Measurements from ENCODE around the gene YAF2. TPM values are rescaled to one million over a fixed set of nuclear protein-coding genes. Genes with fewer than 3 reads are reported as not detected.

Gene YAF2
- total and polyA plus RNA-seq, 7 donors, result 8.6 to 52.8 (median 29.6) TPM

DNA sequence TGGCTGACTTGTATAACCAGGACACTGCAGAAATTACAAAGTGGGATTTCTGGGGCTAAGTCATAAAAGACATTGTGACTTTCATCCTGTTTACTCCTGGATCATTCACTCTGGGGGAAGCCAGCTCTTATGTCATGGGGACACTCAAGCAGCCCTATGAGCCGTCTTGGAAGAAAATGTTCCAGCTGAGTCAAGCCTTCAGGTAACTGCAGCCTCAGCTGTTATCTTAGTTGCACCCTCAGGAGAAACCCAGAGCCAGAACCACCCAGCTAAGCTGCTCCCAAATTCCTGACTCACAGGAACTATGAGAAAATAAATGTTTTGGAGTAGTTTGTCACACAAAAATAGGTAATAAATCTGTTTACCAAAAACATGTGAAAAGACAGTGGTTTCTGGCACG, 50.2 kb downstream of the YAF2 start:
- TF ChIP-seq, protein P1, sequence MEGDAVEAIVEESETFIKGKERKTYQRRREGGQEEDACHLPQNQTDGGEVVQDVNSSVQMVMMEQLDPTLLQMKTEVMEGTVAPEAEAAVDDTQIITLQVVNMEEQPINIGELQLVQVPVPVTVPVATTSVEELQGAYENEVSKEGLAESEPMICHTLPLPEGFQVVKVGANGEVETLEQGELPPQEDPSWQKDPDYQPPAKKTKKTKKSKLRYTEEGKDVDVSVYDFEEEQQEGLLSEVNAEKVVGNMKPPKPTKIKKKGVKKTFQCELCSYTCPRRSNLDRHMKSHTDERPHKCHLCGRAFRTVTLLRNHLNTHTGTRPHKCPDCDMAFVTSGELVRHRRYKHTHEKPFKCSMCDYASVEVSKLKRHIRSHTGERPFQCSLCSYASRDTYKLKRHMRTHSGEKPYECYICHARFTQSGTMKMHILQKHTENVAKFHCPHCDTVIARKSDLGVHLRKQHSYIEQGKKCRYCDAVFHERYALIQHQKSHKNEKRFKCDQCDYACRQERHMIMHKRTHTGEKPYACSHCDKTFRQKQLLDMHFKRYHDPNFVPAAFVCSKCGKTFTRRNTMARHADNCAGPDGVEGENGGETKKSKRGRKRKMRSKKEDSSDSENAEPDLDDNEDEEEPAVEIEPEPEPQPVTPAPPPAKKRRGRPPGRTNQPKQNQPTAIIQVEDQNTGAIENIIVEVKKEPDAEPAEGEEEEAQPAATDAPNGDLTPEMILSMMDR (IDR thresholded peaks at IDR 0.05), result no peak
- no peak for TF ChIP-seq POLR2AphosphoS5 (IDR thresholded peaks at IDR 0.05)
- TF ChIP-seq POLR2A (IDR thresholded peaks at IDR 0.05), result no peak
- TF ChIP-seq EP300 (IDR thresholded peaks at IDR 0.05), result no peak
- no peaks in the 10 kb centered on the region for H3K27me3 ChIP-seq
- H3K9me3 ChIP-seq, result no peaks in the 10 kb centered on the region
- peaks cover 0 to 9% (median 0%) of the 10 kb centered on the region in 4 donors for H3K36me3 ChIP-seq
- no peaks in the 10 kb centered on the region for H3K4me1 ChIP-seq
- H3K27ac ChIP-seq, result no peak overlapping the region
- 66 to 99% methylated on average over 2 of the region's 2 CpGs for WGBS, 2 donors
- DNase-seq, result no peak
- intact Hi-C loops (cut with DNase I), result no loop called here
- no peak overlapping the region for H3K4me3 ChIP-seq

DNA sequence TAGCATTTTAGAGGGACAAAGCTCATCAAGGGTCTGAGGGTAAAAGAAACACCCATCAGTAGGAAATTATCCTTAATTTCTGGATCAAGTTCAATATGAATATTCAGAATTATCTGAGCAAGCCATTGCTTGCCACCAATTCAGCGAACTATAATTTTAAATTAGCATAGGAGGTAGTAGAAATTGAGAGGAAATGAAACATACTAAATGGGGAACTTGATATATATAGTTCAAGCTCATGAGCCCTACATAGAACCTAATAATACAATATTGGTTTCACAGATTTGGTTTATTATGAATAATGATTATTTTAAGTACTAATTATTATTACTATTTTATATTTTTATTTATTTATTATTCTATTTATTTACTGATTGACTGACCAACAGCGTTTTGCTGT, 51.3 kb downstream of the YAF2 start:
- Histone ChIP-seq H3K27ac (no peak overlapping the region), H3K4me1 (no peaks in the 10 kb centered on the region), H3K9me3 (no peaks in the 10 kb centered on the region), H3K36me3 (no peaks in the 10 kb centered on the region), H3K4me3 (no peak overlapping the region), H3K27me3 (no peaks in the 10 kb centered on the region)
- no peak for TF ChIP-seq POLR2A (IDR thresholded peaks at IDR 0.05)
- TF ChIP-seq EP300 (IDR thresholded peaks at IDR 0.05), result no peak
- no peak for TF ChIP-seq POLR2AphosphoS5 (IDR thresholded peaks at IDR 0.05)
- TF ChIP-seq, protein P1 (IDR thresholded peaks at IDR 0.05), result no peak
- 75 to 87% methylated on average over 2 of the region's 2 CpGs for WGBS, 2 donors
- DNase-seq, result no peak
- intact Hi-C loops (cut with DNase I), result no loop called here

DNA sequence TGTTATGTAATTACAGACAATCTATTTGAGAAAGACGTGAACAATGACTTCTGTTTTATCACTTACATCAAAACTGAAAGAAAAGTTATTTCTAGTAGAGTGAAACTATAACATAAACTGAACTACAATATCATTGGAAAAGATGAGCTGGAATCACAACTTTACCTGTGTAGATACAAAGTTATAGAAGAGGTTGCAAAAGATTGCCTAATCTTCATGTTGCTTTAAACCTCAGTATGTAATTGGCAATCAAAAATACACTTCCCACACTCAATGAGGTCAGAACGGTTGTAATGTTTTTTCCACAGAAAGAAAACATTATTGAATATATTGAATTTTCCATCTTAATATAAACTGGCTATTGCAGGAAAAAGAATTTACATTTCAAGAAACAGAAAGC, 55.7 kb downstream of the YAF2 start:
- 69 to 81% methylated on average over 2 of the region's 2 CpGs for WGBS, 2 donors
- DNase-seq, result no peak
- intact Hi-C loops (cut with DNase I), result no loop called here

DNA sequence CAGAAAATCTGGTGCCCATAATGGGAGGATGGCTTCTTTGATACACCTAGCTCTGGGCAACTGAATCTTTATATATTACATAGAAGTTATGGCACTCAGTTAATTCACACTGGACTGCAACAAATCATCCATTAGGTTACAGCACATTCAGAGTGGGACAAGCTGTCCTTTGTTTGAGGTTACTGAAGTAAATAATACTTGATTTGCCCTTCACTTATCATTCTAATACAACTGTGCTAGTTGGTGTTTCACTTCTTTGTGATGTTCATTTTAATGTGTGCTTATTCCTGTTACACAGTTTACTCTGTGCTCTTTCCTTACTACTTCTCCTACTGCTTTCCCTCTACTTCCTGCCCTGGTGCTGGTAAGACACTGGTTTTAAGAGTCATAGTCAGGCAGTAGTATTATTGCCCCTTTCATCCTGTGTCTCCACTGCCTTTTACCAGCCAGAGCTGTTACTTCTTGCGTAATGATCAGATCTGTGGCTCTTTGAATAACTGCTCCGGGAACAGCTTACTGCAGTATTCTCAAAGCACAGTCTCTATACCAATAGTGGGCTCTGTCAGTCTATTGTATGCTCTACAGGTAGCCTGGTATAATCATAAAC, 57.0 kb downstream of the YAF2 start:
- H3K27me3 ChIP-seq, result no peaks in the 10 kb centered on the region
- H3K27ac ChIP-seq, result no peak overlapping the region
- no peak overlapping the region for H3K4me3 ChIP-seq
- no peak for DNase-seq
- WGBS, 2 donors, result 70 to 74% methylated on average over 2 of the region's 2 CpGs
- intact Hi-C loops (cut with DNase I), result no loop called here
- no peaks in the 10 kb centered on the region for H3K9me3 ChIP-seq
- TF ChIP-seq, protein P1 (IDR thresholded peaks at IDR 0.05), result no peak
- no peak for TF ChIP-seq POLR2A (IDR thresholded peaks at IDR 0.05)
- TF ChIP-seq POLR2AphosphoS5 (IDR thresholded peaks at IDR 0.05), result no peak
- no peak for TF ChIP-seq EP300 (IDR thresholded peaks at IDR 0.05)
- H3K4me1 ChIP-seq, result no peaks in the 10 kb centered on the region
- no peaks in the 10 kb centered on the region for H3K36me3 ChIP-seq

More for the DNA sequence above, 55.7 kb downstream of the YAF2 start:
- Histone ChIP-seq H3K4me3 (no peak overlapping the region), H3K27ac (no peak overlapping the region), H3K4me1 (no peaks in the 10 kb centered on the region), H3K9me3 (no peaks in the 10 kb centered on the region), H3K36me3 (no peaks in the 10 kb centered on the region), H3K27me3 (no peaks in the 10 kb centered on the region)
- TF ChIP-seq EP300 (IDR thresholded peaks at IDR 0.05), result no peak
- no peak for TF ChIP-seq POLR2AphosphoS5 (IDR thresholded peaks at IDR 0.05)
- TF ChIP-seq, protein P1 (IDR thresholded peaks at IDR 0.05), result no peak
- no peak for TF ChIP-seq POLR2A (IDR thresholded peaks at IDR 0.05)

DNA sequence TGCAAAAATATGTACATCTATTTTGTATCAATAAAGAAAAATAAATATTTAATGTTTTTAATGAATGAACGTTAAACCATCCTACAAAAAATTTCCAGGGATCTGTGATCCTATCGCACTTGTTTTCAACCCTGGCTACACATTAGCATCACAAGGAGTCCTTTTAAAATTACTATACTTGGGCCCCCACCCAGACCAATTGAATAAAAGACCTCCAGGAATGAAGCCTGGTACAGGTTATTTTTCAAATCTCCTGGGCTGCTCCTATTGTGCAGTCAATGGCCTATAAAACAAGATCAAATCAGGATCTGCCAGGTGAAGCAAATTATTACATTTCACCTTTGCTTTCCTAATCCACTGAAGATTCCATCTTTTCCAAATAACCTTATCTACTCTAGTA, 59.9 kb downstream of the YAF2 start:
- Histone ChIP-seq H3K36me3 (no peaks in the 10 kb centered on the region), H3K27ac (no peak overlapping the region), H3K4me3 (no peak overlapping the region), H3K4me1 (no peaks in the 10 kb centered on the region), H3K27me3 (no peaks in the 10 kb centered on the region), H3K9me3 (no peaks in the 10 kb centered on the region)
- WGBS, 2 donors, result 95 to 97% methylated on average over 2 of the region's 2 CpGs
- TF ChIP-seq EP300 (IDR thresholded peaks at IDR 0.05), result no peak
- TF ChIP-seq, protein P1 (IDR thresholded peaks at IDR 0.05), result no peak
- TF ChIP-seq POLR2AphosphoS5 (IDR thresholded peaks at IDR 0.05), result no peak
- no peak for TF ChIP-seq POLR2A (IDR thresholded peaks at IDR 0.05)
- intact Hi-C loops (cut with DNase I), result no loop called here
- DNase-seq, result no peak
